Measurements from ENCODE around the gene ZC3H10. TPM values are rescaled to one million over a fixed set of nuclear protein-coding genes. Genes with fewer than 3 reads are reported as not detected.

The ZC3H10 gene
- total and polyA plus RNA-seq, 2 of the 13 experiments (the other 11 are each of a cell fraction or from before 2014, with no cell fraction given) = 0.70 to 2.3 TPM

- TF ChIP-seq NFYB (CRISPR knock-in tag; IDR thresholded peaks at IDR 0.05) (0 out of 2 replicates have a peak, but pooled peaks have one; percentile 12), ZNF609 (CRISPR knock-in tag; IDR thresholded peaks at IDR 0.05; ENCODE audit: borderline replicate concordance) (no peak), MXD4 (CRISPR knock-in tag; IDR thresholded peaks at IDR 0.05) (no peak), TBX3 (IDR thresholded peaks at IDR 0.05; ENCODE audit: borderline replicate concordance) (no peak), ZNF234 (CRISPR knock-in tag; conservative IDR thresholded peaks at IDR 0.05) (no peak), HNRNPL (IDR thresholded peaks at IDR 0.05; ENCODE audit: low read depth, low read length) (0 out of 2 replicates have a peak, but pooled peaks have one; percentile 54), PRPF4 (IDR thresholded peaks at IDR 0.05; ENCODE audit: low read depth, low read length, poor library complexity, severe bottlenecking) (no peak), NR2F6 (IDR thresholded peaks at IDR 0.05) (no peak; the same call in 1 of the 2 replicates), NR2F6 (CRISPR knock-in tag; IDR thresholded peaks at IDR 0.05) (peak; percentile 13; the same call in 1 of the 2 replicates), CEBPB (IDR thresholded peaks at IDR 0.05; ENCODE audit: borderline replicate concordance, low read depth, low read length) (peak; percentile 24; the same call in 1 of the 2 replicates), POLR2G (IDR thresholded peaks at IDR 0.05; ENCODE audit: low read depth, low read length) (no peak), YEATS2 (CRISPR knock-in tag; IDR thresholded peaks at IDR 0.05; ENCODE audit: borderline replicate concordance) (no peak), PAWR (CRISPR knock-in tag; IDR thresholded peaks at IDR 0.05; ENCODE audit: borderline replicate concordance) (no peak), ZNF572 (CRISPR knock-in tag; IDR thresholded peaks at IDR 0.05) (no peak), ZNF496 (CRISPR knock-in tag; IDR thresholded peaks at IDR 0.05; ENCODE audit: insufficient replicate concordance) (no peak)
- TF ChIP-seq, protein P1, sequence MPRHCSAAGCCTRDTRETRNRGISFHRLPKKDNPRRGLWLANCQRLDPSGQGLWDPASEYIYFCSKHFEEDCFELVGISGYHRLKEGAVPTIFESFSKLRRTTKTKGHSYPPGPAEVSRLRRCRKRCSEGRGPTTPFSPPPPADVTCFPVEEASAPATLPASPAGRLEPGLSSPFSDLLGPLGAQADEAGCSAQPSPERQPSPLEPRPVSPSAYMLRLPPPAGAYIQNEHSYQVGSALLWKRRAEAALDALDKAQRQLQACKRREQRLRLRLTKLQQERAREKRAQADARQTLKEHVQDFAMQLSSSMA (CRISPR knock-in tag; IDR thresholded peaks at IDR 0.05) = no peak
- TF ChIP-seq, protein P2, sequence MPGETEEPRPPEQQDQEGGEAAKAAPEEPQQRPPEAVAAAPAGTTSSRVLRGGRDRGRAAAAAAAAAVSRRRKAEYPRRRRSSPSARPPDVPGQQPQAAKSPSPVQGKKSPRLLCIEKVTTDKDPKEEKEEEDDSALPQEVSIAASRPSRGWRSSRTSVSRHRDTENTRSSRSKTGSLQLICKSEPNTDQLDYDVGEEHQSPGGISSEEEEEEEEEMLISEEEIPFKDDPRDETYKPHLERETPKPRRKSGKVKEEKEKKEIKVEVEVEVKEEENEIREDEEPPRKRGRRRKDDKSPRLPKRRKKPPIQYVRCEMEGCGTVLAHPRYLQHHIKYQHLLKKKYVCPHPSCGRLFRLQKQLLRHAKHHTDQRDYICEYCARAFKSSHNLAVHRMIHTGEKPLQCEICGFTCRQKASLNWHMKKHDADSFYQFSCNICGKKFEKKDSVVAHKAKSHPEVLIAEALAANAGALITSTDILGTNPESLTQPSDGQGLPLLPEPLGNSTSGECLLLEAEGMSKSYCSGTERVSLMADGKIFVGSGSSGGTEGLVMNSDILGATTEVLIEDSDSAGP (CRISPR knock-in tag; IDR thresholded peaks at IDR 0.05; ENCODE audit: borderline replicate concordance) = no peak
Observed at GRCh38 chr12:56121204-56121870, 3.3 kb downstream of the ZC3H10 start (continued).

All from HepG2 (cell line).